GM18951 (cell line): Measurements from ENCODE around the gene CCDC116.

ENCODE experiments used
- POLR2A ChIP-seq: IDR thresholded peaks from 4 replicates; pipeline ENCODE4 v1.6.1; 2011; ENCODE audit warnings: mild to moderate bottlenecking; ENCODE audit not compliant: insufficient read length, insufficient read depth; ENCODE audit errors: extremely low read depth
- in situ Hi-C: fragments of 300-500 bp; cut with MboI; formaldehyde crosslinking; loops from one replicate; pipeline ENCODE4 v1.12.0; 2022; ENCODE audit warnings: low sequenced_read_pairs, mixed read lengths, inconsistent platforms; ENCODE audit not compliant: unreplicated experiment

The CCDC116 gene

GRCh38 chr22:21622011-21622918, 10.3 kb upstream of the CCDC116 start:
- in situ Hi-C loops, result no loop called here

GRCh38 chr22:21622919-21623647, 9.5 kb upstream of the CCDC116 start:
- TF ChIP-seq POLR2A, result no peak
- in situ Hi-C loops, result no loop called here

More at GRCh38 chr22:21622011-21622918, 10.3 kb upstream of the CCDC116 start:
- TF ChIP-seq POLR2A, result no peak

- in situ Hi-C loops, result no loop called here
- TF ChIP-seq POLR2A, result no peak
Measured at GRCh38 chr22:21623648-21623970, 9.0 kb upstream of the CCDC116 start.

- no peak for TF ChIP-seq POLR2A
- in situ Hi-C loops, result no loop called here
Measured at GRCh38 chr22:21624120-21624879, 8.3 kb upstream of the CCDC116 start.

- no peak for TF ChIP-seq POLR2A
- in situ Hi-C loops, result loop anchor here (25.0 kb wide), 1 partner anchor 213 kb away; the partner anchor contains the start of gene HIC2
Measured at GRCh38 chr22:21624880-21625791, 7.4 kb upstream of the CCDC116 start.

GRCh38 chr22:21626073-21626734, 6.4 kb upstream of the CCDC116 start:
- in situ Hi-C loops, result loop anchor here (25.0 kb wide), 1 partner anchor 214 kb away; the partner anchor contains the start of gene HIC2
- no peak for TF ChIP-seq POLR2A

- TF ChIP-seq POLR2A, result peak; percentile 33
- in situ Hi-C loops, result loop anchor here (25.0 kb wide), 1 partner anchor 215 kb away; the partner anchor contains the start of gene HIC2
Measured at GRCh38 chr22:21626735-21627469, 5.7 kb upstream of the CCDC116 start.

- no peak for TF ChIP-seq POLR2A
- in situ Hi-C loops, result loop anchor here (25.0 kb wide), 1 partner anchor 216 kb away; the partner anchor contains the start of gene HIC2
Measured at GRCh38 chr22:21628386-21629254, 3.9 kb upstream of the CCDC116 start.

GRCh38 chr22:21629255-21630149, 3.1 kb upstream of the CCDC116 start, which contains the start of gene YDJC:
Gene YDJC (minus strand): TSS chr22:21630022. CDS start chr22:21630014, 8 bp downstream.
- TF ChIP-seq POLR2A, result peak; percentile 83
- in situ Hi-C loops, result loop anchor here (25.0 kb wide), 1 partner anchor 217 kb away; the partner anchor contains the start of gene HIC2
